Measurements from ENCODE around the gene TAP2.

Gene TAP2

GRCh38 chr6:32853541-32854375 lies 15.2 kb upstream of the TAP2 start, which contains the start of the genes PSMB9 and TAP1:
PSMB9 (plus strand) TSS chr6:32854192; CDS start chr6:32854230, 38 bp downstream.
TAP1 (minus strand) TSS chr6:32853704; CDS start chr6:32853636, 68 bp downstream.
- peak; percentile 88 for DNase-seq

- peak; percentile 35 for DNase-seq
Observed at GRCh38 chr6:32852844-32853540, 14.5 kb upstream of the TAP2 start.

GRCh38 chr6:32852018-32852843 lies 13.7 kb upstream of the TAP2 start:
- no peak for DNase-seq

DNA sequence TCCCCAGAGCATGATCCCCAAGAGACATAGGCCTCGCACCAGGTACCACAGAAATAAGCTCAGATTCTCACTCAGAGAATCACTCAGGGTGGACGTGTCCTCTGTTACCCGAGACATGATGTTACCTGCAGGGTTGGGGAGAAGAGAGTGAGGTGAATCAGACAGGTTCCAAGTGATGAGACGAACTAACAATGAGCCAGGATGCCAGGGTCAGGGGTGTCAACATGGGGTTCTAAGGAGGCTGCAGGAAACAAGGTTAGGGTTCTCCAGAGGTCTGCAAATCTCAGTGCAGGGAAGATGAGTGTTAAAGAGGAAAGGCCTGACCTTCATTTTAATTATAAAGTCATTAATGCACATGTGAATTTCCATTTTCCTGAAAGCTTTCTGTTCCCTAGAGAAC lies 12.5 kb upstream of the TAP2 start:
- DNase-seq = no peak

- no peak for DNase-seq
Observed at GRCh38 chr6:32849126-32849525, 10.6 kb upstream of the TAP2 start.

- DNase-seq = no peak
Observed at GRCh38 chr6:32847795-32848194, 9.3 kb upstream of the TAP2 start.

- DNase-seq = no peak
Observed at GRCh38 chr6:32847004-32847403, 8.5 kb upstream of the TAP2 start.

GRCh38 chr6:32845384-32845884 lies 6.9 kb upstream of the TAP2 start:
- no peak for DNase-seq

DNA sequence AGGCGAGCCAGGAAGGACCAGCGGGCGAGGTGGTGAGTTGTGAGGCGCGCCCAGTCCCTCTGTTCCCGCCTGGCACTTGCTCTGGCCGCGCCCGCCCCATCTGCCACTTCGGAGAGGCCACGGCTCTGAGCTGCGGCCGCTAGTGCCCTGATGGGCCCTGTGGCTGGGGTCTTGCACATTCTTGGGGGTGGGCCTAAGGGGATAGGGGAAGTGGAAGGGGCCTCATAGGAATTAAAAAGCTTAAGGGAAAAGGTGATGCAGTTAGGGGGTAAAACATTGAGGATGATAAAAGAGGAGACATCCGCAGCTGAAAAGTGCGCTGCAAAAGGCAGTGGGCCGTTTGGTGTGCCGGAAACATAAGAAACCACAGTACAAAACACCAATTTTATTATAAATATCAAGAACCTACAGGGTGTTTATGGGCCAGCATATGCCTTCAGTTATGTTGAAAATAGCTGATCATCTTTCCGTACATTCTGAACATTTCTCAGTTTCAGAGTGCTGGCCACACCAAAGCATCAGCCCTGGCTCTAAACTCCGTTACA lies 6.4 kb upstream of the TAP2 start:
- no peak for DNase-seq

DNA sequence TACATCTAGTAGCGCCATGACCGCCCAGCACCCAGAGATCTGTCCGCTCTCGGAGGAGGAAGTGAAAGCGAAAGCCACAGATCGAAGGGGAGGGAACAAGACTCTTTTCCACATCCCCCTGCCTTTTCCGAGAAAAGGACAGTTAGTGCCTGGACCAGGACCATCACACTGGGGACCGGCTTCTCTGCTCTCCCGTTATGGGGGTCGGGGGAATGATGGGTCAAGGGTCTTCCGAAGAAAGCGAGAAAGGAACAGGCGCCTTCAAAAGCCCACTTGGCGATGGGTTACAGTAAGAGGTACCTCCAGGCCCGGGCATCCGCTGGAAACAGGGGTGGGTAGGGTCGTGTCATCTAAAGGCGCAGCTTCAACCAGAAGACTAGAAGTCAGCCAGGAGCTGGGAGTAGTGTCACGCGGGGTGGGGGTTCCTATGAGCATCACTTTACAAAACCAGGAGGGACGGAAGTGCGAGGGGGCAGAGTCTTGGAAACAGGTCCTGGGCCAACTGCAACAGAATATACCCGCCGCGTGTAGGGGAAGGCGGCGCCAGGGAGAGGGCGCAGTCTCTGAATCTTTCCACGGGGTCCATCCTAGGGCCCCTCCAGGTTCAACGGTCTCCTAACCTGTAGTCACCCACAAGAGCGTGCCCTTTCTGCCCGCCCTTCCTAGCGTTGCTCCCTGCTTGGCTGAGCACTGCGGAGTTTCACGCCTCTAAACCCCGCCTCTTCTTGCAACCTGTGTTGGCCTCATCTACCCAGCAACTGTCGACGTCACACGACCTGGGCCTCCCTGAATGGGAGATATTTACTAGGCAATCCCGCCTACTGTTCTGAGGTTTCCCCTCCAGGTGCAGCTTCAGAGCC lies 5.7 kb upstream of the TAP2 start, which contains the start of gene PSMB8:
PSMB8 (minus strand) TSS at position 69 of the 860 bp plus-strand sequence; CDS start at position 18, 51 bp downstream.
- peak; percentile 98 for DNase-seq

GRCh38 chr6:32843331-32843978 lies 4.9 kb upstream of the TAP2 start:
- peak; percentile 22 for DNase-seq

DNA sequence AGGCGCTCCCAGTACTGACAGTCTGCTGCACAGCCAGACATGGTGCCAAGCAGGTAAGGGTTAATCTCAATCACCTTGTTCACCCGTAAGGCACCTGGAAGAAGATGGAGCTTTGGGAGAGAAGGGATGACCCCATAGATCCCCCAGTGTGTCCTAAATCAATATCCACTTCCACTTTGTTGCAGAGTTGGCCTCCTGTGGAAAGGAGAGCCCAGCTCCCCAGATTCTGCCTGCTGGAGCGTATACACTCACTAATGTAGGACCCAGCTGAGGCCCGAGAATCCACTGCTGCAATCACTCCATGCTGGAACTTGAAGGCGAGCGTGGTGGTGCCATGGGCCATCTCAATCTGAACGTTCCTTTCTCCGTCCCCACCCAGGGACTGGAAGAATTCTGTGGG lies 4.2 kb upstream of the TAP2 start:
- no peak for DNase-seq

DNA sequence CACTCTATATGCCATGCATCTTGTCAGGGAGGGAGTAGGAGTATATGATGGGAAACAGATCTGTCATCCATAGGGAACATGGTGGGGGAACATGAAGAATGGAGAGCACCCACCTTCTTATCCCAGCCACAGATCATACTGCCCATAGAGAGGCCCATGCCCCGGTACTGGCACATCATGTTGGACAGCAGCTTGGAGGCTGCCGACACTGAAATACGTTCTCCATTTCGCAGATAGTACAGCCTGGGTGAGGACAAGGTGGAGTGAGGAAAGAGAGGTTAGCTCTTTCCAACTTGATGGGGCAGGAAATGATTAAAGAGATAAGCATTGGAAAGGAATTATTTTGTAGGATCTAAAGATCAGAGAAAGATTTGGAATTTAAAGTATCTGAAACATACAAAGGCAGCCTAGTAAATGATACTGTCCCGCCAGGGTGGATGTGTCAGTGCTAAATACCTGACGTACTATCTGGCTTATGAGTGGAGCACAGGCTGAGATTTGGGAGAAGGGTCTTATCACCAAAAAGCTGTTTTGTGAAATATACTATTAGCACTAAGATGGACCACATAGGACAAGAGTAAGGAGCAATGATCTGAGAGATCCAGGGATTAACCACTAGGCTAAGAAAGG lies 3.6 kb upstream of the TAP2 start:
- no peak for DNase-seq

GRCh38 chr6:32840604-32841246 lies 2.2 kb upstream of the TAP2 start:
- DNase-seq = no peak

DNA sequence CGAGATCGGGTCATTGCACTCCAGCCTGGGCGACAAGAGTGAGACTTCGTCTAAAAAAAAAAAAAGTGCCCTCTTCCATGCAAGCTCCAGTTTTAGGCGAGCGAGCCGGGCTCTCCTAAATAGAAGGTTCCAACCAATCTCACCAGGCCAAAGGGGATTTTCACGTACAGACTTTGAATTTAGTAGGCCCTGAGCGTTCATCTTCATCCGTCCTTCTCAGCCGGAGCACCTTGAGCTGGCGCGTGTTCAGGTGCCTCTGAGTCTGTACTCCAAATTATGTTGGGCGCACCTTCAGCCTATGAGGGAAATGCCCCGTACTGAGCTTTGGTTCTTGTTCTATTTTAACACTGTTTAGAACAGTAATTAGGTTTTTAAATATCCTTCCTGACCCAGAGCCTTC lies 817 bp upstream of the TAP2 start:
- DNase-seq = no peak

- no peak for DNase-seq
Observed at GRCh38 chr6:32837651-32838113, 857 bp downstream of the TAP2 start.

DNA sequence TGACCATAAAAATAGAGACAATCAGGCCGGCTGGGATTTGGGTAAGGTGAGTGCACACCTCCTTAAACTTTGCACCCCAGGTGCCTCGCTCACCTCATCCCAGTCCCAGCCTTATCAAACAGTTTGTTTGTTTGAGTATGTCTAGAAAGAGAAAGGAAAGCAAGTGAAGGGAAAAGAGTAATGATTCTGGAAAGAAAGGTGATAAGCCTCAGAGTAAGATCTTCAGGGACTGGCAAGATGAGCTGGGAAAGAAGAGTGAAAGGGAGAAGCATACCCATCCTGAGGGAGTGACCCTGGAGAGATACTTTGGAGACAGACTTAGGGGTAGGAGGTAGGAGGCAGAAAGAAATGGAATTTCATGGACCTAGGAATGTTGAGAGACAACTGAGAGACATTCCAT lies 1.7 kb downstream of the TAP2 start:
- no peak for DNase-seq

GRCh38 chr6:32835167-32835893 lies 3.2 kb downstream of the TAP2 start:
- DNase-seq = no peak

DNA sequence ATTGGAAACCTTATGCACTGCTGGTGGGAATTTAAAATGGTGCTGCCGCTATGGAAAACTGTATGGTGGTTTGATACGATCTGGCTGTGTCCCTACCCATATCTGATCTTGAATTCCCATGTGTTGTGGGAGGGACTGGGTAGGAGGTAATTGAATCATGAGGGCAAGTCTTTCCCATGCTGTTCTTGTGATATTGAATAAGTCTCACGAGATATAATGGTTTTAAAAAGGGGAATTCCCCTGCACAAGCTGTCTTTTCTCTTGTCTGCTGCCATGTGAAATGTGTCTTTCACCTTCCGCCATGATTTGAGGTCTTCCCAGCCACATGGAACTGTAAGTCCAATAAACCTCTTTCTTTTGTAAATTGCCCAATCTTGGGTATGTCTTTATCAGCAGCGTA lies 4.9 kb downstream of the TAP2 start:
- no peak for DNase-seq

Measured in NCI-H345 (cell line).